ENCODE measurements around the gene DNAJC17.

DNAJC17 gene

DNA sequence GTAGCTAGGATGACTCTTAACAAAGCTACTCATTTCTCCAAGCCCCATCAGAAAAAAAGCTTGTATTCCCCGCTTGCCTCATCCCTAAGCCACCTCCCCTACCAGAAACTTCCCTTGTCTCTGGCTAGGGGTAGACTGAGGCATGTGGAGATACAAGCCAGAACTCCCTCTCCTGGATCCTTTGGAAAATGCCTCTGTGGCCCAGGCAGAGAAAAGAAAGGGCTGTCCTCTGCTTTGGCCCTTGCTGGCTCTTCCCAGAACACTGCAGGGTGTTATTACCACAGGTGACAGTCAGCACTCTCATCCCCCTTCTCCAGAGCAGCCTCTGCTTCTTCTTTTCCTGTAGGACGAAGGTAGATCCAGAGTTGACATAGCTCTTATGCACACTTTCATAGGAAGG lies 67.4 kb downstream of the DNAJC17 start:
- Histone ChIP-seq H3K4me1 (ENCODE audit: control insufficient read depth, insufficient read depth, low read length) (no peaks in the 10 kb centered on the region), H3K9me3 (ENCODE audit: control insufficient read depth in 2 of 2, low read length in 2 of 2) (no peaks in the 10 kb centered on the region), H3K4me3 (ENCODE audit: low read length in 2 of 2) (no peak overlapping the region), H3K36me3 (ENCODE audit: control insufficient read depth in 2 of 2, insufficient read depth in 2 of 2, low read length in 2 of 2) (peaks cover 50 to 54% of the 10 kb centered on the region in 2 donors), H3K27me3 (ENCODE audit: control insufficient read depth in 1 of 2, insufficient read depth in 2 of 2, low read length in 2 of 2) (no peaks in the 10 kb centered on the region), H3K27ac (ENCODE audit: low read length) (no peak overlapping the region), H3K9ac (ENCODE audit: low read length in 2 of 2) (no peak overlapping the region)

DNA sequence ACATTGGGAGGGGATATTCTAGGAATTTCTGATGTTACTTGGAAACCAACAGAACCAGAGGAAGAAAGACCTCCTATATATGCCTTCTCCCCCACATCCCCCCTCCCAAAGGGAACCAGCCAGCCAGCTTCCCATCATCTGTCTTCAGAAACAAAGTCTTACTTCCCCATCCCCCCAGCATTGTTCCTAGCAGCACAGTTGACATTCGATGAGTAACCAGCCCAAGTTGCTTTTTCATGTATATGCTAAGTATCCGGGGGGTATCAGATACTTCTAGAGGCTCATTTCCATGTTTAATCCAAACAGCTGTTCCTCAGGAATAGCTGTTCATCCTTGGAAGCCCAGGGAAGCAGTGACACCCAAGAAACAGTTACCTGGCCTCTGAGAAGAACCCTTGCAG lies 68.2 kb downstream of the DNAJC17 start:
- H3K4me1 ChIP-seq (ENCODE audit: control insufficient read depth, insufficient read depth, low read length) = no peaks in the 10 kb centered on the region
- H3K36me3 ChIP-seq (ENCODE audit: control insufficient read depth in 2 of 2, insufficient read depth in 2 of 2, low read length in 2 of 2) = peaks cover 46 to 53% of the 10 kb centered on the region in 2 donors
- no peak overlapping the region for H3K27ac ChIP-seq (ENCODE audit: low read length)
- no peaks in the 10 kb centered on the region for H3K27me3 ChIP-seq (ENCODE audit: control insufficient read depth in 1 of 2, insufficient read depth in 2 of 2, low read length in 2 of 2)
- H3K9me3 ChIP-seq (ENCODE audit: control insufficient read depth in 2 of 2, low read length in 2 of 2) = no peaks in the 10 kb centered on the region
- no peak overlapping the region for H3K9ac ChIP-seq (ENCODE audit: low read length in 2 of 2)
- H3K4me3 ChIP-seq (ENCODE audit: low read length in 2 of 2) = no peak overlapping the region

DNA sequence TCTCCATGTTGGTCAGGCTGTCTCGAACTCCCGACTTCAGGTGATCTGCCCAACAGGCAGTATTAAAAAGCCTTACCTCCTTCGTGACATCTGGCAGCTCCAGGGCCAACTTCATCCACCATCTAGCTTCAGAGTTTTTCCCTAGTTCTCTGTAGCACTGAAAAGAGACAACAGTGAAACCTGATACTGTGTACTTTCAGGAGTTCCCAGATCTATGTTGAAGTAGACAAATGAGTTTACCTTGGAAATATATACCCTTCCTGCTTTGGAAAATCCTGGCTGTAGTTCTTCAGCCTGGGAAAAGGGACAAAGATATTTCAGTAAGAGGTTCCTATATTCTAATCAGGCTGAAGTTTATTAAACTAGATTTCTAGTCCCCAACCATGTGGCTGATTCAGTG lies 70.2 kb downstream of the DNAJC17 start:
- Histone ChIP-seq H3K36me3 (ENCODE audit: control insufficient read depth in 2 of 2, insufficient read depth in 2 of 2, low read length in 2 of 2) (peaks cover 34 to 36% of the 10 kb centered on the region in 2 donors), H3K27me3 (ENCODE audit: control insufficient read depth in 1 of 2, insufficient read depth in 2 of 2, low read length in 2 of 2) (no peaks in the 10 kb centered on the region), H3K4me3 (ENCODE audit: low read length in 2 of 2) (no peak overlapping the region), H3K27ac (ENCODE audit: low read length) (no peak overlapping the region), H3K9ac (ENCODE audit: low read length in 2 of 2) (no peak overlapping the region), H3K4me1 (ENCODE audit: control insufficient read depth, insufficient read depth, low read length) (no peaks in the 10 kb centered on the region), H3K9me3 (ENCODE audit: control insufficient read depth in 2 of 2, low read length in 2 of 2) (no peaks in the 10 kb centered on the region)

DNA sequence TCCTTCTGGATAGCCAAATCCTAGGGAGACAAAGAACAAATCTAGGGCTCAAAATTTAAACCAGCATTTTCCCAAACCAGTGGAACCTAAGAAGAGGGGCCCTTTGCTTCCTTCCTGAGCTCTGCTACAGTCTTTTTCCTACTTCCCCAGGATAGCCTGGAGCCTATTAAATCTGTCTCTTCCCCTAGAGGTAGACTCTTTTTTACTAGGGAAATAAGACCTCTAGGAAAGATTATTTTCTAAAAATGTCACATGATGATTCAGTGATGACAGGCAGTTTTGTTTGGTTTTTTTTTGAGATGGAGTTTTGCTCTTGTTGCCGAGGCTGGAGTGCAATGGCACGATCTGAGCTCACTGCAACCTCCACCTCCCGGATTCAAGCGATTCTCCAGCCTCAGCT lies 70.7 kb downstream of the DNAJC17 start:
- Histone ChIP-seq H3K4me3 (ENCODE audit: low read length in 2 of 2) (no peak overlapping the region), H3K9me3 (ENCODE audit: control insufficient read depth in 2 of 2, low read length in 2 of 2) (no peaks in the 10 kb centered on the region), H3K27me3 (ENCODE audit: control insufficient read depth in 1 of 2, insufficient read depth in 2 of 2, low read length in 2 of 2) (no peaks in the 10 kb centered on the region), H3K27ac (ENCODE audit: low read length) (no peak overlapping the region), H3K9ac (ENCODE audit: low read length in 2 of 2) (no peak overlapping the region), H3K36me3 (ENCODE audit: control insufficient read depth in 2 of 2, insufficient read depth in 2 of 2, low read length in 2 of 2) (peaks cover 36 to 37% of the 10 kb centered on the region in 2 donors), H3K4me1 (ENCODE audit: control insufficient read depth, insufficient read depth, low read length) (no peaks in the 10 kb centered on the region)

DNA sequence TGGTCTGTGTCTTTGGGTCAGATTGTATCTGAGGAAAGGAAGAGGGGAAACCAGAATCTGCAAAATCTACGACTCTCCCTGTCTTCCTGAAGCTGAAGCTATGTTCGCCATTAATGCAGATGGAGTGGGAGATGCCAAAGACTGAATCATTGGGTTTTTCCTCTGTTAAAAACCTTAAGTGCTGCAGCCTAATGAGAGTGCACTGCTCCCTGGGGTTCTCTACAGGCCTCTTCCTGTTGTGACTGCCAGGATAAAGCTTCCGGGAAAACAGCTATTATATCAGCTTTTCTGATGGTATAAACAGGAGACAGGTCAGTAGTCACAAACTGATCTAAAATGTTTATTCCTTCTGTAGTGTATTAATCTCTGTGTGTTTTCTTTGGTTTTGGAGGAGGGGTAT lies 76.2 kb downstream of the DNAJC17 start:
- H3K9ac ChIP-seq (ENCODE audit: low read length in 2 of 2) = no peak overlapping the region
- no peaks in the 10 kb centered on the region for H3K9me3 ChIP-seq (ENCODE audit: control insufficient read depth in 2 of 2, low read length in 2 of 2)
- no peaks in the 10 kb centered on the region for H3K4me1 ChIP-seq (ENCODE audit: control insufficient read depth, insufficient read depth, low read length)
- peaks cover 7 to 11% of the 10 kb centered on the region in 2 donors for H3K36me3 ChIP-seq (ENCODE audit: control insufficient read depth in 2 of 2, insufficient read depth in 2 of 2, low read length in 2 of 2)
- H3K27me3 ChIP-seq (ENCODE audit: control insufficient read depth in 1 of 2, insufficient read depth in 2 of 2, low read length in 2 of 2) = no peaks in the 10 kb centered on the region
- no peak overlapping the region for H3K27ac ChIP-seq (ENCODE audit: low read length)
- H3K4me3 ChIP-seq (ENCODE audit: low read length in 2 of 2) = no peak overlapping the region

DNA sequence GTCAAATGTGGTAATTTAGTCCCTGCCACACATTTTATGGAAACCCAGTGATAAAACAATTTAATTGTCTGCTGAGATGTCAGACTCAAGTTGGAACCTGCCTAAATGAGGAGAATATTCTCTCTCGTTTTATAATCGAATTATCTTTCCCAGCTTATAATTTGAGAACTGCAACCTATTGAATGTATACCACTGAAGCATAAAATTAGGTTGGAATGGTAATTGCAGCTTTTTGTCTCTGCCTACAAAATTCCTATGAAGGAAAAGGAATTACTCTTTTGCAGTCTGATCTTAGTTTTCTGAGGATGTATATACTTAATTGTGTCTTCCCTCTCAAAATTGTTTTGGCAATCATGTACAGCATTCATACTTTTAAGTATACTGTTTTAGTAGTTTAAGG lies 83.4 kb downstream of the DNAJC17 start:
- H3K9ac ChIP-seq (ENCODE audit: low read length in 2 of 2) = no peak overlapping the region
- no peaks in the 10 kb centered on the region for H3K36me3 ChIP-seq (ENCODE audit: control insufficient read depth in 2 of 2, insufficient read depth in 2 of 2, low read length in 2 of 2)
- H3K4me1 ChIP-seq (ENCODE audit: control insufficient read depth, insufficient read depth, low read length) = no peaks in the 10 kb centered on the region
- no peak overlapping the region for H3K27ac ChIP-seq (ENCODE audit: low read length)
- H3K27me3 ChIP-seq (ENCODE audit: control insufficient read depth in 1 of 2, insufficient read depth in 2 of 2, low read length in 2 of 2) = no peaks in the 10 kb centered on the region
- no peak overlapping the region for H3K4me3 ChIP-seq (ENCODE audit: low read length in 2 of 2)
- H3K9me3 ChIP-seq (ENCODE audit: control insufficient read depth in 2 of 2, low read length in 2 of 2) = no peaks in the 10 kb centered on the region

DNA sequence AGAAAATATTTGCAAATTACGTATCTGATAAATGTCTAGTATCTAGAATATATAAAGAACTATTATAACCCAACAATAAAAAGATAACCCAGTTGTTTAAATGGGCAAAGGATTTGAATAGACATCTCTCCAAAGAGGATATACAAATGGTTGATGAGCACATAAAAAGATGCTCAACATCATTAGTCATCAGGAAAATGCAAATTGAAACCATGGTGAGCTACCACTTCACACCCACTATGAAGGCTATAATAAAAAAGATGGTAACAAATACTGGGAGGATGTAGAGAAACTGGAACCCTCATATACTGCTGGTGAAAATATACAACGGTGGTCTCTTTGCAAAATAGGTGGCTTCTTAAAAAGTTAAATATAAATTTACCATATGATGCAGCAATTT lies 84.3 kb downstream of the DNAJC17 start:
- Histone ChIP-seq H3K27ac (ENCODE audit: low read length) (no peak overlapping the region), H3K27me3 (ENCODE audit: control insufficient read depth in 1 of 2, insufficient read depth in 2 of 2, low read length in 2 of 2) (no peaks in the 10 kb centered on the region), H3K36me3 (ENCODE audit: control insufficient read depth in 2 of 2, insufficient read depth in 2 of 2, low read length in 2 of 2) (no peaks in the 10 kb centered on the region), H3K9me3 (ENCODE audit: control insufficient read depth in 2 of 2, low read length in 2 of 2) (no peaks in the 10 kb centered on the region), H3K4me1 (ENCODE audit: control insufficient read depth, insufficient read depth, low read length) (no peaks in the 10 kb centered on the region), H3K4me3 (ENCODE audit: low read length in 2 of 2) (no peak overlapping the region), H3K9ac (ENCODE audit: low read length in 2 of 2) (no peak overlapping the region)

DNA sequence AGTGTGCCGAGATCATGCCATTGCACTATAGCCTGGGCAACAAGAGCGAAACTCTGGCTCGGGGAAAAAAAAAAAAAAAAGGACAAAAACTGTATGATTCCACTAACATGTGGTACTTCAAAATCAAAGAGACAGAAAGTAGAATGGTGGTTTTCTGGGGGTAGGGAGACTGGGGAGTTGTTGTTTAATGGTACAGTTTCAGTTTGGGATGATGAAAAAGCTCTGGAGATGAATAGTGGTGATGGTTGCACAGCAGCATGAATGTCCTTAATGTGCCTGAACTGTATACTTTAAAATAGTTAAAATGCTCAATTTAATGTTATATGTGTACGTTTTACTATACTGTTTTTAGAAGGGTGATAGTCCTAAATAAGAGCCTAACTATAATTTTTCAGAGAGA lies 84.9 kb downstream of the DNAJC17 start:
- no peak overlapping the region for H3K9ac ChIP-seq (ENCODE audit: low read length in 2 of 2)
- no peaks in the 10 kb centered on the region for H3K27me3 ChIP-seq (ENCODE audit: control insufficient read depth in 1 of 2, insufficient read depth in 2 of 2, low read length in 2 of 2)
- no peaks in the 10 kb centered on the region for H3K36me3 ChIP-seq (ENCODE audit: control insufficient read depth in 2 of 2, insufficient read depth in 2 of 2, low read length in 2 of 2)
- H3K4me3 ChIP-seq (ENCODE audit: low read length in 2 of 2) = no peak overlapping the region
- H3K27ac ChIP-seq (ENCODE audit: low read length) = no peak overlapping the region
- no peaks in the 10 kb centered on the region for H3K4me1 ChIP-seq (ENCODE audit: control insufficient read depth, insufficient read depth, low read length)
- no peaks in the 10 kb centered on the region for H3K9me3 ChIP-seq (ENCODE audit: control insufficient read depth in 2 of 2, low read length in 2 of 2)

DNA sequence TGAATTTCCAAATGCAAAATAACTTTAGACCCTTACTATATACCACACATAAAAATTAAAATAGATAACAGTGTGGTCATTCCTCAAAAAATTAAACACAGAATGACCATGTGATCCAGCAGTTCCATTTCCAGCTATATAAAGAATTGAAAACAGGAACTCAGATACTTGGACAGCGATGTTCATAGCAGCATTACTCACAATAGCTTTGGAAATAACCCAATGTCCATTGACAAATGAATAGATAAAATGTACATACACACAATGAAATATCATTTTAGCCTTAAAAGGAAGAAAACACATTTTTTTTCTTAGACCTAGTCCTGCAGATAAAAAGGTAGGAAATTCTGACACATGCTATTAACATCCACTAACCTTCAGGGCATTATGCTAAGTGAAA lies 85.6 kb downstream of the DNAJC17 start:
- Histone ChIP-seq H3K9ac (ENCODE audit: low read length in 2 of 2) (no peak overlapping the region), H3K27me3 (ENCODE audit: control insufficient read depth in 1 of 2, insufficient read depth in 2 of 2, low read length in 2 of 2) (no peaks in the 10 kb centered on the region), H3K4me1 (ENCODE audit: control insufficient read depth, insufficient read depth, low read length) (no peaks in the 10 kb centered on the region), H3K36me3 (ENCODE audit: control insufficient read depth in 2 of 2, insufficient read depth in 2 of 2, low read length in 2 of 2) (no peaks in the 10 kb centered on the region), H3K9me3 (ENCODE audit: control insufficient read depth in 2 of 2, low read length in 2 of 2) (no peaks in the 10 kb centered on the region), H3K4me3 (ENCODE audit: low read length in 2 of 2) (no peak overlapping the region), H3K27ac (ENCODE audit: low read length) (no peak overlapping the region)

DNA sequence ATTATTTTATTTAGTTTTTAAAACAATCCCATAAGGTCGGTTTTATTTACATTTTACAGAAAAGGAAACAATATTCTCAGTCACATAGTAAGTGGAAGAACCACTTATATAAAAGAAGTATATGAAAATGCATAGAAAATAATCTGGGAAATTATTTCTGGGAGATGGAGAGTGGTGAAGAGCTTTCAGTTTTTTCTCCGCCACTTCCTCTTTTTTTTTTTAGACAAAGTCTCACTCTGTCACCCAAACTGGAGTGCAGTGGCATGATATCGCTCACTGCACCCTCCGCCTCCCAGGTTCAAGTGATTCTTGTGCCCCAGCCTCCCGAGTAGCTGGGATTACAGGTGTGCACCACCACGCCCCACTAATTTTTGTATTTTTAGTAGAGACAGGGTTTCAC lies 91.1 kb downstream of the DNAJC17 start:
- H3K4me3 ChIP-seq (ENCODE audit: low read length in 2 of 2) = no peak overlapping the region
- H3K9me3 ChIP-seq (ENCODE audit: control insufficient read depth in 2 of 2, low read length in 2 of 2) = no peaks in the 10 kb centered on the region
- no peaks in the 10 kb centered on the region for H3K4me1 ChIP-seq (ENCODE audit: control insufficient read depth, insufficient read depth, low read length)
- no peak overlapping the region for H3K9ac ChIP-seq (ENCODE audit: low read length in 2 of 2)
- no peaks in the 10 kb centered on the region for H3K36me3 ChIP-seq (ENCODE audit: control insufficient read depth in 2 of 2, insufficient read depth in 2 of 2, low read length in 2 of 2)
- no peaks in the 10 kb centered on the region for H3K27me3 ChIP-seq (ENCODE audit: control insufficient read depth in 1 of 2, insufficient read depth in 2 of 2, low read length in 2 of 2)
- H3K27ac ChIP-seq (ENCODE audit: low read length) = no peak overlapping the region

All from stomach smooth muscle (tissue), 2 donors.